Mesendoderm (in vitro differentiated cells): ENCODE data around the gene UPF2.

Experiments
- DNase-seq: peaks from one replicate; pipeline ENCODE4 v3.0.0; 2013
- H2AK5ac ChIP-seq: 2 replicates; pipeline ENCODE4 v1.6.1; 2013; ENCODE audit warnings: low read length, inconsistent platforms
- H2BK120ac ChIP-seq: 2 replicates; pipeline ENCODE4 v1.6.1; 2013; ENCODE audit warnings: low read depth, mild to moderate bottlenecking, low read length, moderate library complexity, mixed read lengths
- H2BK15ac ChIP-seq: replicated peaks from 2 replicates; pipeline ENCODE4 v1.6.1; 2013; ENCODE audit warnings: low read depth, mild to moderate bottlenecking, moderate library complexity
- H2BK5ac ChIP-seq: 2 replicates; pipeline ENCODE4 v1.6.1; 2013; ENCODE audit warnings: low read length, inconsistent platforms
- H3K18ac ChIP-seq: 2 replicates; pipeline ENCODE4 v1.6.1; 2013; ENCODE audit warnings: mild to moderate bottlenecking, low read length, mixed read lengths
- H3K23ac ChIP-seq: one replicate; pipeline ENCODE4 v1.6.1; 2013; ENCODE audit warnings: low read length
- H3K27ac ChIP-seq: 2 replicates; pipeline ENCODE4 v1.5.1; 2013; ENCODE audit warnings: low read depth, mild to moderate bottlenecking, inconsistent platforms, low read length, moderate library complexity
- H3K27me3 ChIP-seq: 2 replicates; pipeline ENCODE4 v1.6.1; 2013; ENCODE audit warnings: low read length, control low read depth, mild to moderate bottlenecking, inconsistent platforms; ENCODE audit not compliant: insufficient read depth, poor library complexity
- H3K36me3 ChIP-seq: 2 replicates; pipeline ENCODE4 v1.6.1; 2013; ENCODE audit warnings: low read length, inconsistent platforms; ENCODE audit not compliant: control insufficient read depth, insufficient read depth
- H3K4ac ChIP-seq: one replicate; pipeline ENCODE4 v1.6.1; 2013; ENCODE audit warnings: low read depth, mild to moderate bottlenecking, low read length, moderate library complexity
- H3K4me1 ChIP-seq: 2 replicates; pipeline ENCODE4 v1.6.1; 2013; ENCODE audit warnings: low read depth, low read length, inconsistent platforms; ENCODE audit not compliant: control insufficient read depth
- H3K4me2 ChIP-seq: 2 replicates; pipeline ENCODE4 v1.6.1; 2013; ENCODE audit warnings: low read length
- H3K4me3 ChIP-seq: 2 replicates; pipeline ENCODE4 v1.5.1; 2013; ENCODE audit warnings: mild to moderate bottlenecking, low read length
- H3K56ac ChIP-seq: one replicate; pipeline ENCODE4 v1.6.1; 2013; ENCODE audit warnings: low read length
- H3K79me1 ChIP-seq: 2 replicates; pipeline ENCODE4 v1.6.1; 2013; ENCODE audit warnings: low read length, inconsistent platforms
- H3K79me2 ChIP-seq: 2 replicates; pipeline ENCODE4 v1.6.1; 2013; ENCODE audit warnings: mild to moderate bottlenecking, low read length; ENCODE audit not compliant: control insufficient read depth, insufficient read depth
- H3K9ac ChIP-seq: 2 replicates; pipeline ENCODE4 v1.6.1; 2013; ENCODE audit warnings: low read length, inconsistent platforms
- H4K5ac ChIP-seq: one replicate; pipeline ENCODE4 v1.6.1; 2013; ENCODE audit warnings: low read length
- H4K8ac ChIP-seq: one replicate; pipeline ENCODE4 v1.6.1; 2013; ENCODE audit warnings: low read depth, mild to moderate bottlenecking, control low read depth, low read length, moderate library complexity
- WGBS: extraction: QIAGEN DNeasy Blood & Tissue Kit; methylation state at CpG from one replicate; pipeline ENCODE4 v1.1.7; 2013; ENCODE audit warnings: low lambda C conversion rate, missing lambda C conversion rate; ENCODE audit not compliant: insufficient coverage; ENCODE audit errors: extremely low coverage; 5-methylcytosine and 5-hydroxymethylcytosine counted together

UPF2 gene

DNA sequence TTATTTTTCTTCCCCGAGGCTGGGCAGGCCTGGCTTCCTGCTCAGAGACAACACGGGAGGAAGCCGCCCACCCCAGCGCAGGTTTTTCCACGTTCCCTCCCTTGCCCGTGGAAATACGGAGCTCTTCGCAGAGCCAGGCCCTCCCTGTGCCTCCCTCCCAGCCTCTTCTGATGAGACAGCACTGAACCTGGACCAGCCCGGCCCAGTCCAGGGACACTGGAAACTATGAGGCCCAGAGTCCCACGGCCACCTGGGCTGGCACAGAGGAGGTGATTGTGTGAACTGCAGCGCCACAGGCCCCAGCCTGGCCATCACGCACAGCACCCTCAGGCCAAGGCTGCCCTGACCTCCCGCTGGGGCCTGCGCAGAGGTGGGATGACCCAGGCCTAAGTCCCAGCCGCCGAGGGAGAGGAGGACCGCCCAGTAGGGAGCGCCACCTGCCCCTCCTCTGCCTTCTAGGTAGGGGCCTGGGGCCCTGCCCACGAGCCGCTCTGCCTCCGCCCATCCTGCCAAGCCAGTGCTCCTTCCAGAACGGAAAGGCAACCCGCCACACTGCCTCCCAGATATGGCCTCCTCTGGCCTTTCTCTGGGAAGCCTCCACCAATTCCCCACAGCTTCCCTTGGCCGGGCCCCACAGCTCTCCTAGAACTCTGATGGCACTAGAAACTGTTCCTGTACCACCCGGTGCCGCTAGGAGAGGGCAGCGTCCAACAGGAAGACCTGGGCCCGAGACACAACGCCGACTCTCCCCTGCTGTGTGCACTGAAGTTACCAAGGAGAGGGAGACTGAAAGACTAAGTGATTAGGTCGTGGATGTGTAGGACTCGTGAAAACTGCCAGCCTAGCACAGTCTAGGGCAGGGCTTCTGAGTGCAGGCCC is 162.2 kb downstream of the UPF2 start:
- Histone ChIP-seq H3K36me3 (no peaks in the 10 kb centered on the region), H3K79me2 (no peaks in the 10 kb centered on the region), H3K56ac (peak overlapping the region; percentile 25), H3K27me3 (no peaks in the 10 kb centered on the region), H2BK15ac (no peak overlapping the region), H2BK5ac (no peak overlapping the region), H3K18ac (no peak overlapping the region), H3K4ac (no peak overlapping the region), H4K8ac (no peak overlapping the region), H3K4me1 (peaks cover 2% of the 10 kb centered on the region), H3K4me2 (no peak overlapping the region), H3K4me3 (no peak overlapping the region), H3K23ac (no peak overlapping the region), H2BK120ac (no peak overlapping the region), H3K27ac (no peak overlapping the region), H3K9ac (no peak overlapping the region), H3K79me1 (no peaks in the 10 kb centered on the region), H4K5ac (no peak overlapping the region), H2AK5ac (no peak overlapping the region)
- WGBS, result no CpG with 5 or more reads among the region's 32 CpGs
- DNase-seq, result peak; percentile 66

DNA sequence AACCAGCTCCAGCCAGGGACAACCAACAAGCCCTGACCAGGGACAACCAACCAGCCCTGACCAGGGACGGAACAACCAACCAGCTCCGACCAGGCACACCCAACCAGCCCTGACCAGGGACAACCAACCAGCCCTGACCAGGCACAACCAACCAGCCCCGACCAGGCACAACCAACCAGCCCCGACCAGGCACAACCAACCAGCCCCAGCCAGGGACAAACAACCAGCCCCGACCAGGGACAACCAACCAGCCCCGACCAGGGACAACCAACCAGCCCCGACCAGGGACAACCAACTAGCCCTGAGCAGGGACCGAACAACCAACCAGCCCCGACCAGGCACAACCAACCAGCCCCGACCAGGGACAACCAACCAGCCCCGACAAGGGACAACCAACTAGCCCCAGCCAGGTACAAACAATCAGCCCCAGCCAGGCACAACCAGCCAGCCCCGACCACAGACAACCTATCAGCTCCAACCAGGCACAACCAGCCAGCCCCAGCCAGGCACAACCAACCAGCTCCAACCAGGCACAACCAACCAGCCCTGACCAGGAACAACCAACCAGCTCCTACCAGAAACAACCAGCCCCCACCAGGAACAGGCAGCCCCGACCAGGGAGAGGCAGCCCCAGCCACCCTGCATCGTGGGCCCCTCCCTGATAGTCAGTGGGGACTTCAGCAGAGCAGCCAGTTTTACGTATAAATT is 163.1 kb downstream of the UPF2 start:
- Histone ChIP-seq H3K27me3 (no peaks in the 10 kb centered on the region), H3K36me3 (no peaks in the 10 kb centered on the region), H2BK15ac (no peak overlapping the region), H3K9ac (no peak overlapping the region), H3K27ac (no peak overlapping the region), H3K18ac (no peak overlapping the region), H3K4ac (no peak overlapping the region), H3K4me2 (no peak overlapping the region), H2AK5ac (no peak overlapping the region), H3K79me1 (no peaks in the 10 kb centered on the region), H3K4me3 (no peak overlapping the region), H3K4me1 (peaks cover 6% of the 10 kb centered on the region), H3K56ac (no peak overlapping the region), H2BK5ac (no peak overlapping the region), H2BK120ac (no peak overlapping the region), H4K5ac (no peak overlapping the region), H4K8ac (no peak overlapping the region), H3K79me2 (no peaks in the 10 kb centered on the region), H3K23ac (no peak overlapping the region)
- no CpG with 5 or more reads among the region's 15 CpGs for WGBS
- no peak for DNase-seq

DNA sequence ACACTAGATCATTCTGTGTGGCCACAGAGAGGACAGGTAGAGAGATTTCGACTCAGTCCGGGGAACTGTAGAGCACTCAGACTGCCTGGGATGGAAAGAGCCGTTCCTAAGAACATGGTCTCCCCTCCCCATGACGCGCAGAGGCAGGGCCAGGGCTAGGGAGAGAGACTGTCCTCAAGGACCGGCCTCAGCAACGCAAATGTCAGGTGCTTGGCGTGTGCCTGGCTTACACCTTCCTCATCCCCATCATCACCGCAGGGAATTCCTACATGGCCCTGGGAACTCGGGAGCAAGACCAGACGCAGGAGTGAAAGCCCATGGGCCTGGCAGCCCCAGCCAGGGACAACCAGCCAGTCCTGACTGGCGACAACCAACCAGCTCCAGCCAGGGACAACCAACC is 163.8 kb downstream of the UPF2 start:
- no peak overlapping the region for H2AK5ac ChIP-seq

DNA sequence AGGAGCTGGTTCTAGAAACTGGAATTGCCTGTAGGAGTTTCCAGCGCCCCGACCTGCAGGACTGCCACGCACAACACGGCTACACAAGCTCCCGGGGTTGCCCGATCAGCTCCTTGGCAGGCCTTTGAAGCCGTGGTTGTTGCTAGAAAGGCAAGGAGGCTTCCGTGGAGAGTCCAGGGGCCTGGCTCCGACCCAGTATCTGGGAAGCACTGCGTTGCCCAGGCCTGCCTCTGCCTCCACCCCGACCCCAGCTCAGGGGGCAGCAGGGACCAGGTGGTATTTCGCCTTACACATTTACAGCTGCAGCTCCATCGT is 165.1 kb downstream of the UPF2 start:
- no peaks in the 10 kb centered on the region for H3K79me2 ChIP-seq
- H3K4me3 ChIP-seq, result no peak overlapping the region
- H3K56ac ChIP-seq, result peak overlapping the region; percentile 46
- no peak overlapping the region for H2BK120ac ChIP-seq
- H4K8ac ChIP-seq, result no peak overlapping the region
- no peak overlapping the region for H3K27ac ChIP-seq
- H2AK5ac ChIP-seq, result no peak overlapping the region
- H3K18ac ChIP-seq, result no peak overlapping the region
- no peak overlapping the region for H3K4me2 ChIP-seq
- H3K4ac ChIP-seq, result no peak overlapping the region
- H3K27me3 ChIP-seq, result no peaks in the 10 kb centered on the region
- no peak overlapping the region for H3K9ac ChIP-seq
- H4K5ac ChIP-seq, result no peak overlapping the region
- no peak overlapping the region for H2BK5ac ChIP-seq
- no peak overlapping the region for H2BK15ac ChIP-seq
- H3K79me1 ChIP-seq, result no peaks in the 10 kb centered on the region
- H3K4me1 ChIP-seq, result peaks cover 6% of the 10 kb centered on the region
- no peaks in the 10 kb centered on the region for H3K36me3 ChIP-seq
- no peak overlapping the region for H3K23ac ChIP-seq
- WGBS, result no CpG with 5 or more reads among the region's 13 CpGs
- no peak for DNase-seq

More for the DNA sequence above, 163.8 kb downstream of the UPF2 start:
- Histone ChIP-seq H3K27ac (no peak overlapping the region), H3K36me3 (no peaks in the 10 kb centered on the region), H3K4me2 (no peak overlapping the region), H4K8ac (no peak overlapping the region), H2BK15ac (no peak overlapping the region), H3K27me3 (no peaks in the 10 kb centered on the region), H3K23ac (no peak overlapping the region), H3K79me2 (no peaks in the 10 kb centered on the region), H2BK120ac (no peak overlapping the region), H4K5ac (no peak overlapping the region), H3K56ac (peak overlapping the region; percentile 28), H3K4me1 (peaks cover 6% of the 10 kb centered on the region), H2BK5ac (no peak overlapping the region), H3K4me3 (no peak overlapping the region), H3K9ac (no peak overlapping the region), H3K4ac (no peak overlapping the region), H3K79me1 (no peaks in the 10 kb centered on the region), H3K18ac (no peak overlapping the region)
- WGBS, result no CpG with 5 or more reads among the region's 12 CpGs
- DNase-seq, result no peak

DNA sequence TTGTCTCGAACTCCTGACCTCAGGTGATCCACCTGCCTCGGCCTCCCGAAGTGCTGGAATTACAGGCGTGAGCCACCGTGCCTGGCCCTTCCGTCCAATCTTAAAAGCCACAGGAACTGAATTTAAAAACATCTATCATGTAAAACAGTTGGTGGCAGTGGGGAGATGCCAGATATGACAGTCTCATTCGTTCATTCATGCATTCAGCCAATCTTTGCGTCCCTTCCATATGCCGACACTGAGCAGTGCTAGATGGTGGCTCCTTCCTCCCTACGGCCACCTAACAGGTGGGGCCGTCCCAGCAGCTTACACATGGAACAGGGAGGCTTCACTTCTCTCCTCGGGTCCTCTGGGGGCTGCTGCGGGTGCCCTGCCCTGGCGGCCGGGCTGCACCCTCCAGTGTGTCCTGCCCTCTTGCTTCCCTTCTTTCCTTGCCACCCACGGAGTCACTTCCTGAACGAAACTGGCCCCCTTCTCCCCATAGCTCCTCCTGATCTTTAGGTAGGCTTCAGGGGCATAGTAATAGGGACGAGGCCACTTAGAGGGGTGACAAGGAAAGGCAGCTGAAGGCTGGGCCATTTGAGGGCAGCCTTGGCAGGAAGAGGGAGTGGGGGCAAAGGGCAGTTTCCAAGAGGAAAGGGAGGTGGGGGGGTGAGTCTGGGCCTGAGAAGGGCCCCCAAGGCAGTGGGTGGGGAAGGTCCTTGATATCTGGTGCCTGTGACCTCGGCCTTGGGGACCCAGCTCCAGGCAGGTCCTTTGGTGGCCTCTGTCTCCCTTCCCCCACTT is 165.6 kb downstream of the UPF2 start:
- no CpG with 5 or more reads among the region's 19 CpGs for WGBS
- no peak overlapping the region for H3K4ac ChIP-seq
- no peak overlapping the region for H2BK15ac ChIP-seq
- H2BK5ac ChIP-seq, result no peak overlapping the region
- H3K9ac ChIP-seq, result no peak overlapping the region
- DNase-seq, result no peak
- H2BK120ac ChIP-seq, result no peak overlapping the region
- no peak overlapping the region for H4K8ac ChIP-seq
- H3K79me2 ChIP-seq, result no peaks in the 10 kb centered on the region
- H3K4me2 ChIP-seq, result no peak overlapping the region
- no peak overlapping the region for H2AK5ac ChIP-seq
- no peak overlapping the region for H4K5ac ChIP-seq
- H3K4me1 ChIP-seq, result peaks cover 6% of the 10 kb centered on the region
- no peak overlapping the region for H3K4me3 ChIP-seq
- H3K56ac ChIP-seq, result peak overlapping the region; percentile 30
- H3K27me3 ChIP-seq, result no peaks in the 10 kb centered on the region
- H3K18ac ChIP-seq, result no peak overlapping the region
- no peaks in the 10 kb centered on the region for H3K79me1 ChIP-seq
- peak overlapping the region; percentile 60 for H3K23ac ChIP-seq
- H3K27ac ChIP-seq, result no peak overlapping the region
- no peaks in the 10 kb centered on the region for H3K36me3 ChIP-seq
